Omental fat pad (tissue), 4 donors: ENCODE measurements around the gene TSGA10IP. TPM values are rescaled to one million over a fixed set of nuclear protein-coding genes. Genes with fewer than 3 reads are reported as not detected.

Experiments
- ATAC-seq: fragments of 150-250 bp; one replicate; pipeline ENCODE4 v1.9.1; 2016; ENCODE audit warnings: mild to moderate bottlenecking, moderate library complexity; ENCODE audit not compliant: low FRiP score
- DNase-seq: peaks from one replicate; pipeline ENCODE4 v3.0.0-alpha.2; 2019; ENCODE audit warnings: low spot score
- CTCF ChIP-seq, 3 donors: fragments of 450-650 bp; IDR thresholded peaks; one replicate each; pipeline ENCODE4 v1.5.1; 2016 to 2017; ENCODE audit warnings: antibody characterized with exemption in 3 of 3, mild to moderate bottlenecking in 3 of 3, moderate library complexity in 2 of 3
- total RNA-seq, 4 donors: library from RNA; depleted of rRNA; stranded (reverse); fragments of >200 nt; gene quantifications; one replicate each; pipeline ENCODE4 v1.1.0, GENCODE V29; 2016

Gene TSGA10IP
- total RNA-seq, 4 donors from 2014 or later = 0.24 TPM; not detected in 3

DNA sequence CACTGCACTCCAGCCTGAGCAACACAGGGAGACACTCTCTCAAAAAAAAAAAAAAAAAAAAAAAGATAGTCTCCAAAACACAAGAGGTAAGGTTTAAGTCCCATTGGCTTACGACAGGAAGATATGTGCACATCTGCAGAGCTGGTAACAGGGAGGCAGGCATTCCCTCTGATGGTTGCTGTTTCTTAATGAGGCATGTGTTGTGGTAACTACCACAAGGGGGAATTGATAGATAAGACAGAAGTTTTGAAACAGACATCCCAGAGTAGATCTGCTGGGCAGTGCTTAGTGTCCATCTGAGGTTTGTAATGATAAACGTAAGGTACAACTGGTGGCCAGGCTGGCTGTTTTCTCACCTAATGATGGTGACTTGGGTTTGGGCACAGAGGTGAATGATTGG, 52.0 kb downstream of the TSGA10IP start:
- ATAC-seq (no peak), DNase-seq (no peak)
- no peak for TF ChIP-seq CTCF (IDR thresholded peaks at IDR 0.05)

DNA sequence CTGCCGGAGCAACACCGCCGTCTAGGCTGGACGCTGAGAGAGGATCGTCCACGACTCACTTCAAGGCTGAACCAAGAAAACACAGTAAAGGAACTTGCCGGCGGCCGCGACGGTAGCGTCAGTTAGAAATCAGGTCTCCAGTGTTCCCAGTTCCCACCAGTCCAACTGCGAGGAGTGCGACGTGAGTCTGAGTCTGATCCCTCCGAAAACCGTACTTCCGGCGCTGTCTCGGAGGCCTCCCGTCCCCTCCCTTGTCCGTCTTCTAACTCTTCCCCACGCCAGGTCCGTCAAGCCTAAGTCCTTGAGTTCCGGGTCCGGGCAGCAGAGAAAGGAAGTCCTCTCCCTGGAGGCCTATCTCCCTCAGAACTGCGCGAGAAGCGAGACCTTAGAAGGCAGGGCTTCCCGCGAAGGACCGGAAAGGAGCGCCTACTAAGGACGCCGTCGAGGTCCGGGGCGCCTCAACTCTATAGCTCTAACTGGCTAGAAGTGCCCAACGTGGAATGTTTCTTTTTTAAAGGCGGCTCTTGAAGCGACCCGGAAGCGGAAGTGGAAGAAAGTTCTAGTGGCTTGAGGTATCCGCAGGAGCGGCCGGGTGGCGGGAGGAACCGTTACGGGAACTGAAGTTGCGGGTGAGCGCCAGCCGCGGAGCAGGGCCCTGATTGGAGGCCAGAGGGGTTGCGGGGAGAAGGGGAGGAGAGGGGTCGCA, 56.8 kb downstream of the TSGA10IP start, which contains the start of the genes BANF1 and EIF1AD:
Gene BANF1, plus strand, starts transcription at position 562 of the 706 bp plus-strand sequence. CDS start 748 bp downstream, outside the sequence.
Gene EIF1AD, minus strand, starts transcription at position 216 of the 706 bp plus-strand sequence. CDS start 1,768 bp downstream, outside the sequence.
- ATAC-seq (peak; percentile 93), DNase-seq (peak; percentile 79)
- no peak for TF ChIP-seq CTCF (IDR thresholded peaks at IDR 0.05)

DNA sequence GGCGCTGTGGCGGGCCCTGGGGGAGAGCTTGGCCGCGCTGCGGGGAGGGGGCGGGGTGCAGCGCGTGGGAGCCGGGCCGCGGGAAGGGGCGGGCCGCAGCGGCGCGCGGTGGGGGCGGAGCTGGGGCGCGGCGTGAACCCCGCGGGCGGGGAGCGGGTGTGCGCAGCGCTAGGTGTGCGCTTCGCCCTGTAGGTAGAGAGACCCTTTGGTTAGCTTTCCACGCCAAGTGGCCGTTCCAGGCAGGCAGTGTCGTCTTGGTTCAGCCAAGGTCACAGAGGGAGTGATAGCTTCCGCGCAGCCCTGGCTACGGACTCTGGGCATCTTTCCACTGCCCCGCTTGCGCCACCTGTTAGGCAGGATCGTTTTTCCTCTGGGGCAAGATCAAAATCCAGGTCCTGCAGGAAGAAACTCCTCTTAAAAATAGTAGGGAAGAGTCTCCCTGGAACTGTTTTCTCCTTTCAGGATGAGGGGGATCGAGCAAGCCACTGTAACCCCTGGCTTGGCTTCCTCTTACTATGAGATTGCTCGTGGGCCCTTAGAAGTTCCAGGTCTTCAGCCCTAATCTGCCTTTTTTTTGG, 57.5 kb downstream of the TSGA10IP start:
- peak; percentile 83 for ATAC-seq
- TF ChIP-seq CTCF (IDR thresholded peaks at IDR 0.05) = no peak
- no peak for DNase-seq

- DNase-seq (no peak), ATAC-seq (no peak)
- TF ChIP-seq CTCF (IDR thresholded peaks at IDR 0.05) = no peak
These were observed 58.0 kb downstream of the TSGA10IP start for GRCh38 chr11:66003291-66003690.

DNA sequence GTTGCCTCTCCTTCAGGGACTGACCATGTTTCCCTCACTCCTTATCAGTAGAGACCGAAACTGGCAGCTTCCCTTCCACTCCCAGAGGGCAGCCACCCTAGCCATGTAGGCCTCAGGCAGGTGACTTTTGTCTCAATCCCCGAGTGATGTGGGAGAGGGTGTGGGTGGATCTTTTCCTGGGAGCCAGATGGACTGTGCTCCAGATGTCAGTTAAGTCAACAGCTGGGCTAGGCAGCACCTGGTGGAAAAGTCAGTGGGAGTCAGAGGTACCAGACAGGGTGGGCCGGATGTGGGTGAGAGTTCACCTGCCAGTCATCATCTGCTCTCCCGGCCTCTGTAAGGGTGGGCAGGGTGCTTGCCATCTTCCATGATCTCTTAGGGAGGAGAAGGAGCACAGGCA, 58.9 kb downstream of the TSGA10IP start:
- TF ChIP-seq CTCF (IDR thresholded peaks at IDR 0.05) = no peak
- ATAC-seq (no peak), DNase-seq (no peak)

- no peak for DNase-seq
- no peak for ATAC-seq
- TF ChIP-seq CTCF (IDR thresholded peaks at IDR 0.05) = no peak
These were observed 61.0 kb downstream of the TSGA10IP start for GRCh38 chr11:66006134-66006890.
